Spinal cord (tissue), 10 donors: ENCODE measurements around the gene SV2C. TPM values are rescaled to one million over a fixed set of nuclear protein-coding genes. Genes with fewer than 3 reads are reported as not detected.

Experiments
- DNase-seq, 6 donors: peaks; one replicate each; pipeline versions ENCODE4 v3.0.0 to v3.0.0-alpha.2; 2013 to 2015; ENCODE audit warnings: low spot score in 6 of 6, low read depth in 4 of 6
- H3K27ac ChIP-seq: one replicate; pipeline ENCODE4 v1.5.1; 2013; ENCODE audit warnings: low read depth, low read length, control low read depth
- H3K27me3 ChIP-seq: one replicate; pipeline ENCODE4 v1.6.1; 2013; ENCODE audit warnings: low read length; ENCODE audit not compliant: control insufficient read depth, insufficient read depth
- H3K36me3 ChIP-seq: one replicate; pipeline ENCODE4 v1.6.1; 2013; ENCODE audit warnings: low read length; ENCODE audit not compliant: control insufficient read depth, insufficient read depth
- H3K4me1 ChIP-seq: one replicate; pipeline ENCODE4 v1.6.1; 2013; ENCODE audit warnings: low read length; ENCODE audit not compliant: control insufficient read depth, insufficient read depth
- H3K4me3 ChIP-seq: one replicate; pipeline ENCODE4 v1.5.1; 2013; ENCODE audit warnings: low read depth, low read length, control low read depth
- H3K9me3 ChIP-seq: one replicate; pipeline ENCODE4 v1.6.1; 2013; ENCODE audit warnings: low read length; ENCODE audit not compliant: control insufficient read depth, insufficient read depth
- WGBS: methylation state at CpG from one replicate; pipeline ENCODE4 v1.1.5; 2013; ENCODE audit warnings: missing lambda C conversion rate; ENCODE audit not compliant: insufficient coverage; 5-methylcytosine and 5-hydroxymethylcytosine counted together
- polyA plus RNA-seq, 2 donors: library from polyadenylated mRNA; unstranded; fragments of 120-200 nt; gene quantifications; one replicate each; pipeline ENCODE4 v1.2.1, GENCODE V29; 2013; ENCODE audit not compliant: insufficient read length in 2 of 2
- total RNA-seq, 2 donors: library from RNA; depleted of rRNA in 1 of 2; stranded (reverse); fragments of 120-200 nt in 1 of 2; fragments of >200 nt in 1 of 2; gene quantifications; one replicate each; pipeline versions ENCODE4 v1.2.3 to v1.2.4, GENCODE V29; 2013 to 2014
- donor health status: healthy.

Gene SV2C
- total and polyA plus RNA-seq, 4 donors: 16.2 to 66.7 (median 40.2) TPM

DNA sequence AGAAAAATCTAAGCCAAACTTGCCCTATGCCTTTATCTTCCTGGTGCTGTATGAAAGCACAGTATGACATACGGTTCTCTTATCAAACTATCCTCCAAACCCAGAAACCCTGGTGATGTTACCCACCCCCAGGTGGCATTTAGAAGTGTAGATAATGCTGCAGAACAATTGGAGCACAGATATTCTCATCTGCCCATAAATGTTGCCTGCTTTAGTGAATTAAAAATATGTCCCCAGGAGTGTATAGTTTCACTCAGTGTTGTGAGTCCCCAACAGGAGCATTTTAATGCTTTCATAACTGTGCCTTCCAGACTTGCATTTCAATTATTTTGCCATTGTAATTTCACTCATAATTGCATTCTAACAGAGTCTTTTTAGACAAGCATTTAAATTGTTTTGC lies 50.8 kb downstream of the SV2C start:
- H3K4me3 ChIP-seq: no peak overlapping the region
- H3K27me3 ChIP-seq: no peaks in the 10 kb centered on the region
- DNase-seq: peak in 1 of 6 donors; percentile 87
- H3K9me3 ChIP-seq: no peaks in the 10 kb centered on the region
- H3K36me3 ChIP-seq: no peaks in the 10 kb centered on the region
- no peaks in the 10 kb centered on the region for H3K4me1 ChIP-seq
- H3K27ac ChIP-seq: no peak overlapping the region
- no CpG with 5 or more reads among the region's 1 CpG for WGBS

DNA sequence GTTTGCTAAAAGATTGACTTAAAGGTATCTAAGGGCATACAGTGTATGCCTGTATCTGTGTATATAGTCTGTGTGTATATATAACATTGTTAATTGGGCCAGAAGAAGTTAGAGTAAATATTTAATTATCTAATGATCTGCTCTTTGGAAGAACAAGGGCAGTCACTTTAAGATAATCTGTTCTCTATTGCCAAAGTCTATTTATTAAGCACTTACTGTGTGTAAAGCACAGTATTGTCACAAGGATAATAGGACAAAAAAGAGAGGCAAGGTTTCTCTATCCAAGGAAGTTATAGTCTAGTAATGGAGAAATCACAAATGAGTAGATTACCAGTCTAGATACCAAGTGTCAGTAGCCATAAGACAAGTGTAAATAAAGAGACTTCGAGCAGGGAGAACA lies 51.5 kb downstream of the SV2C start:
- Histone ChIP-seq H3K4me1 (no peaks in the 10 kb centered on the region), H3K9me3 (no peaks in the 10 kb centered on the region), H3K36me3 (no peaks in the 10 kb centered on the region), H3K4me3 (no peak overlapping the region), H3K27ac (no peak overlapping the region), H3K27me3 (no peaks in the 10 kb centered on the region)
- no CpG with 5 or more reads among the region's 1 CpG for WGBS
- no peak for DNase-seq

DNA sequence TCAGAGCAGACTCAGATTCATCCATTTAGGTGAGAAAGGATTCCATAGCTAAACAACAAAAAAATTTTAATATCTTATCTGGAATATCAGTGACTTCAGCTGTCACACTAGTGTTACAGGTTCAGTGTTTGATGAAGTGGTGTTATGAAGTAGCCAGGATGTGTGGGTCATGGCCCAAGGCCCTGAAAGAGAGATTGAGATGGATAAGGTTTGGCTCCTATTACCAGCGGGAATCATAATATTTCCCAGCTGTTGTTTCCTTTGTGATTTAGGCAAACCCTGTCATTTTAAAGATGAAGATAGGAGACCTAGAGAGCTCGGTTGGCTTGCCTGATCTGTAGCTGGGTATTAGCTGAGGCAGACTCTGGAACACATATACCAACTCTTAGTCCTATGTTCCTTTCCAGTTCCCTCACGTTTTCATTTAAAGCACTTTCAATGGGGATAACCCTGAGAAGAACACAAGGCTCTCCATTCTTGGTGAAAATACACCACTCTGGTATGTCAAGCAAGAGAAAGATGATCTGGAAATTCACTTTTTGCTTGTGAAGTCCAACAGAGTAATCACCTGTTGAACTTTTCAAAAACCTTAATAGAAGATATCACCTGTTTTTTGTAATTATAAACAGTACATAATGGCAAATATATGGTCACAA lies 54.8 kb downstream of the SV2C start:
- H3K9me3 ChIP-seq: no peaks in the 10 kb centered on the region
- H3K27me3 ChIP-seq: no peaks in the 10 kb centered on the region
- H3K4me1 ChIP-seq: no peaks in the 10 kb centered on the region
- H3K36me3 ChIP-seq: no peaks in the 10 kb centered on the region
- WGBS: 100% methylated on average over 2 of the region's 3 CpGs
- no peak overlapping the region for H3K27ac ChIP-seq
- no peak for DNase-seq
- H3K4me3 ChIP-seq: no peak overlapping the region

- H3K4me3 ChIP-seq: no peak overlapping the region
- no peaks in the 10 kb centered on the region for H3K9me3 ChIP-seq
- no peaks in the 10 kb centered on the region for H3K4me1 ChIP-seq
- WGBS: no CpG with 5 or more reads among the region's 3 CpGs
- no peaks in the 10 kb centered on the region for H3K27me3 ChIP-seq
- DNase-seq: no peak
- H3K36me3 ChIP-seq: no peaks in the 10 kb centered on the region
- no peak overlapping the region for H3K27ac ChIP-seq
These were observed 60.7 kb downstream of the SV2C start for GRCh38 chr5:76143884-76144283.

- no peaks in the 10 kb centered on the region for H3K36me3 ChIP-seq
- H3K4me3 ChIP-seq: no peak overlapping the region
- H3K4me1 ChIP-seq: no peaks in the 10 kb centered on the region
- DNase-seq: no peak
- H3K9me3 ChIP-seq: no peaks in the 10 kb centered on the region
- WGBS: no CpG with 5 or more reads among the region's 1 CpG
- H3K27me3 ChIP-seq: no peaks in the 10 kb centered on the region
- no peak overlapping the region for H3K27ac ChIP-seq
These were observed 61.5 kb downstream of the SV2C start for GRCh38 chr5:76144513-76145274.

GRCh38 chr5:76145945-76146344 lies 62.8 kb downstream of the SV2C start:
- Histone ChIP-seq H3K9me3 (no peaks in the 10 kb centered on the region), H3K27ac (no peak overlapping the region), H3K36me3 (no peaks in the 10 kb centered on the region), H3K4me3 (no peak overlapping the region), H3K4me1 (no peaks in the 10 kb centered on the region), H3K27me3 (no peaks in the 10 kb centered on the region)
- 58% methylated on average over 2 of the region's 5 CpGs for whole genome bisulfite sequencing
- no peak for DNase-seq

DNA sequence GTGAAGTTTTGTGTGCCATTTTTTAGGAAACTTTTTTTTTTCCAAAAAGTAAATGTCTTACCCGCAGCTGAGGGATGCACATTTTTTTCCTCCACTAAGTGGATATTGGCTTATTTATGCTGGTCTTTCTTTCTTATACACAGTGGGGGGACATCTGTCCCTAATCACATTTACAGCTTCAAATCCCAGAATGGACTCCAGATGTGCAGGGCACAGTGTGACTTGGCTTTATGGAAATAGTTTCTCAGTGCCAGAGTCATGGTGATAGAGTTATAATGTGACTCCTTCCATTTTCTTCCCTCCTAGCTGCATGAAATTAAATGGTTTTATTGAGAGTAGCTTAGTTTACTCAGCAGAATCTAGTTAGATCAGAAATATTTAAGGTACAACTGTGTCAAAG lies 66.5 kb downstream of the SV2C start:
- WGBS: no CpG with 5 or more reads among the region's 1 CpG
- DNase-seq: peak in 1 of 6 donors; percentile 50
- no peaks in the 10 kb centered on the region for H3K4me1 ChIP-seq
- no peaks in the 10 kb centered on the region for H3K9me3 ChIP-seq
- H3K36me3 ChIP-seq: no peaks in the 10 kb centered on the region
- H3K27ac ChIP-seq: no peak overlapping the region
- no peaks in the 10 kb centered on the region for H3K27me3 ChIP-seq
- H3K4me3 ChIP-seq: no peak overlapping the region

DNA sequence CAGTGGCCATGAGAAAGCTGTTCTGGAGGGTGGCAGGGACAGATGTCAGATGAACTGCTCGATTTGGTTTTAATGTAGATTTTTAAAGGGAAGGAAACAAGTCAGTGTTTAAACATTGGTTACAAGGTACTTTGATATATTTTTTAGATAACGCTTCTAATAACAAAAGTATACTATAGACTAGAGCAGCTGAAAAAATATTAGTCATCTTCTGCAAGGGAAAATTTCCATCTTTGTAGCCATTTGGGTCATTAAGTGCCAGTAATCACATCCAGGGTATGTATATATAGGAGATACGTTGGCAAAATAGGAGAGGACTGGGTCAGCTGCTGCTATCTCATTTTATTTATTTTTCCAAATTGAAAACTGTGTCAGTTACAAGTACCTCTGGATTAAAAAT lies 69.0 kb downstream of the SV2C start:
- WGBS: no CpG with 5 or more reads among the region's 3 CpGs
- H3K4me1 ChIP-seq: no peaks in the 10 kb centered on the region

DNA sequence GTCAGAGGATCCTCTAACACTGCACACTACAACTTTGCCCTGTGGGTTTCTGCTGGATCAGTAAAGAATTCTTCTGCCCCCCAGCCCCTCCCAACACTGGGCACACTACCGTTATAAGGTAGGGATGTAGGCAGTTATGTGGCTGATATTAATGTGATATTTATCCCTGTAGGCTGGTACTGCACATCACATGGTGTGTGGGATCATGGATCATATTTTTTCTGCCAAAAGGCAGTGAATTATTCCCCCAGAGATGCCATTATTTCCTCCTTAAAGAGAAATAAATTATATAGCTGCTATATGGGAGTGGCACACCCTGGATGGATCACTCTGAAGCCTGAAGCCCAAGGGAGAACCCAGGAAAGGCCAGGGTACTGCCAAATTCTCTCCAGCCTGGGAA lies 69.5 kb downstream of the SV2C start:
- H3K36me3 ChIP-seq: no peaks in the 10 kb centered on the region
- no peak overlapping the region for H3K4me3 ChIP-seq
- H3K27ac ChIP-seq: no peak overlapping the region
- no peaks in the 10 kb centered on the region for H3K4me1 ChIP-seq
- no CpG with 5 or more reads among the region's 1 CpG for WGBS
- no peaks in the 10 kb centered on the region for H3K27me3 ChIP-seq
- no peaks in the 10 kb centered on the region for H3K9me3 ChIP-seq
- DNase-seq: no peak

More for the DNA sequence above, 69.0 kb downstream of the SV2C start:
- Histone ChIP-seq H3K9me3 (no peaks in the 10 kb centered on the region), H3K4me3 (no peak overlapping the region), H3K27me3 (no peaks in the 10 kb centered on the region), H3K36me3 (no peaks in the 10 kb centered on the region), H3K27ac (no peak overlapping the region)
- no peak for DNase-seq

DNA sequence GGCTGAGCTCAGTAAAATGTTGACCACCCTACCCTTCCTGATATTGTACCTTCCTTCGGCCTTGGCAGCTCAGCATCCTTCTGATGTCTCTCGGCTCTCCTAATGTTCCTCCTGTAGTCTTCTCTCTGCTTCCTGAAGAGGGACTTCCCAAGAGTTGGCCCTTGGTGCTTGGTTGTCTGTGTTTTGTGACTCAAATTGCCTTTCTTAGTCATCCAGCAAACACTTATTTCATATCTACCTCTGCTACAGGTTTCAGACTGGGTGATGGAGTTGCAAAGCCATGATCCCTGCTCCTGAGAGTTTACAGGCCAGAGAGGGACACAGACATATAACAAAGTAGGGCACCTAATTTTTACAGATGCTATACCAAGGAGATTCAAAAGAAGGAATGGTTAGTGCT lies 70.1 kb downstream of the SV2C start:
- H3K9me3 ChIP-seq: no peaks in the 10 kb centered on the region
- WGBS: no CpG with 5 or more reads among the region's 2 CpGs
- no peaks in the 10 kb centered on the region for H3K27me3 ChIP-seq
- no peak overlapping the region for H3K27ac ChIP-seq
- H3K4me3 ChIP-seq: no peak overlapping the region
- H3K36me3 ChIP-seq: no peaks in the 10 kb centered on the region
- H3K4me1 ChIP-seq: no peaks in the 10 kb centered on the region
- DNase-seq: no peak
